ENCODE measurements around the gene OR1L8. TPM values are rescaled to one million over a fixed set of nuclear protein-coding genes. Genes with fewer than 3 reads are reported as not detected.
"Not testable (repeated sequence)": the region's sequence is repeated elsewhere in the genome, so short reads cannot be mapped to it uniquely, and the experiment has no call there.

OR1L8 gene
- total RNA-seq, 1 experiment from 2014 or later: not detected

GRCh38 chr9:122538757-122539156 is 44.4 kb downstream of the OR1L8 start:
- no TSS peak for BruUV-seq (replicated peaks)
- H3K27me3 ChIP-seq (ENCODE audit: low read length): peaks cover 22% of the 10 kb centered on the region
- no peaks in the 10 kb centered on the region for H3F3A ChIP-seq (ENCODE audit: low read length, unreplicated experiment)
- TF ChIP-seq EZH2 (IDR thresholded peaks at IDR 0.05; ENCODE audit: low read length, unreplicated experiment): no peak
- TF ChIP-seq EZH2phosphoT487 (IDR thresholded peaks at IDR 0.05; ENCODE audit: borderline replicate concordance, low read length): no peak
- TF ChIP-seq CTCF (conservative IDR thresholded peaks at IDR 0.05; ENCODE audit: low read depth, low read length): no peak
- no peak overlapping the region for H3K4me2 ChIP-seq (ENCODE audit: low read length)
- H3K9me2 ChIP-seq (replicated peaks; ENCODE audit: low read length): no peaks in the 10 kb centered on the region
- CTCF ChIA-PET: no interaction called here
- POLR2A ChIA-PET (ENCODE audit: unreplicated experiment): no interaction called here
- DNase-seq (no peak), ATAC-seq (no peak)
- H3K9me3 ChIP-seq (ENCODE audit: low read length): no peaks in the 10 kb centered on the region
- H4K20me1 ChIP-seq (ENCODE audit: low read length): no peaks in the 10 kb centered on the region
- H3K4me1 ChIP-seq (ENCODE audit: insufficient read depth, low read length): no peaks in the 10 kb centered on the region
- intact Hi-C loops (cut with micrococcal nuclease): no loop called here
- H3K4me3 ChIP-seq (ENCODE audit: low read length): no peak overlapping the region
- no peak overlapping the region for H3K9ac ChIP-seq (ENCODE audit: low read length)
- H2AFZ ChIP-seq (ENCODE audit: low read length): no peak overlapping the region
- no peaks in the 10 kb centered on the region for H3K79me2 ChIP-seq (ENCODE audit: low read length)
- no peaks in the 10 kb centered on the region for H3K36me3 ChIP-seq (ENCODE audit: low read depth, low read length)
- no peak overlapping the region for H3K27ac ChIP-seq (ENCODE audit: low read length)

GRCh38 chr9:122537066-122537465 is 46.1 kb downstream of the OR1L8 start:
- H4K20me1 ChIP-seq (ENCODE audit: low read length); H3K4me2 ChIP-seq (ENCODE audit: low read length); CTCF ChIA-PET; H3K9me2 ChIP-seq (replicated peaks; ENCODE audit: low read length); H3K36me3 ChIP-seq (ENCODE audit: low read depth, low read length); H3K4me1 ChIP-seq (ENCODE audit: insufficient read depth, low read length); H2AFZ ChIP-seq (ENCODE audit: low read length); BruUV-seq (replicated peaks); H3K4me3 ChIP-seq (ENCODE audit: low read length); H3K9ac ChIP-seq (ENCODE audit: low read length); H3F3A ChIP-seq (ENCODE audit: low read length, unreplicated experiment); H3K9me3 ChIP-seq (ENCODE audit: low read length); ATAC-seq; intact Hi-C loops (cut with micrococcal nuclease); POLR2A ChIA-PET (ENCODE audit: unreplicated experiment); DNase-seq; H3K79me2 ChIP-seq (ENCODE audit: low read length); H3K27ac ChIP-seq (ENCODE audit: low read length): not testable (repeated sequence)
- H3K27me3 ChIP-seq (ENCODE audit: low read length): peaks cover 11% of the 10 kb centered on the region

GRCh38 chr9:122536134-122536533 is 47.0 kb downstream of the OR1L8 start:
- ATAC-seq (no peak), DNase-seq (no peak)
- Histone ChIP-seq H3K9me2 (replicated peaks; ENCODE audit: low read length) (no peaks in the 10 kb centered on the region), H3K36me3 (ENCODE audit: low read depth, low read length) (no peaks in the 10 kb centered on the region), H3K9ac (ENCODE audit: low read length) (no peak overlapping the region), H3K4me3 (ENCODE audit: low read length) (no peak overlapping the region), H2AFZ (ENCODE audit: low read length) (no peak overlapping the region), H3K4me1 (ENCODE audit: insufficient read depth, low read length) (no peaks in the 10 kb centered on the region), H3K9me3 (ENCODE audit: low read length) (no peaks in the 10 kb centered on the region), H3K27ac (ENCODE audit: low read length) (no peak overlapping the region), H3F3A (ENCODE audit: low read length, unreplicated experiment) (no peaks in the 10 kb centered on the region), H3K4me2 (ENCODE audit: low read length) (no peak overlapping the region), H4K20me1 (ENCODE audit: low read length) (no peaks in the 10 kb centered on the region), H3K79me2 (ENCODE audit: low read length) (no peaks in the 10 kb centered on the region), H3K27me3 (ENCODE audit: low read length) (peaks cover 2% of the 10 kb centered on the region; the same call in 1 of the 2 replicates)
- no peak for TF ChIP-seq CTCF (conservative IDR thresholded peaks at IDR 0.05; ENCODE audit: low read depth, low read length)
- TF ChIP-seq EZH2phosphoT487 (IDR thresholded peaks at IDR 0.05; ENCODE audit: borderline replicate concordance, low read length): no peak
- TF ChIP-seq EZH2 (IDR thresholded peaks at IDR 0.05; ENCODE audit: low read length, unreplicated experiment): no peak
- CTCF ChIA-PET: no interaction called here
- POLR2A ChIA-PET (ENCODE audit: unreplicated experiment): no interaction called here
- intact Hi-C loops (cut with micrococcal nuclease): no loop called here
- no TSS peak for BruUV-seq (replicated peaks)

- H3K9me3 ChIP-seq (ENCODE audit: low read length); H3K9me2 ChIP-seq (replicated peaks; ENCODE audit: low read length); H4K20me1 ChIP-seq (ENCODE audit: low read length); DNase-seq; H3K4me3 ChIP-seq (ENCODE audit: low read length); H2AFZ ChIP-seq (ENCODE audit: low read length); H3K27ac ChIP-seq (ENCODE audit: low read length); H3K36me3 ChIP-seq (ENCODE audit: low read depth, low read length); POLR2A ChIA-PET (ENCODE audit: unreplicated experiment); BruUV-seq (replicated peaks); H3K4me2 ChIP-seq (ENCODE audit: low read length); intact Hi-C loops (cut with micrococcal nuclease); H3K9ac ChIP-seq (ENCODE audit: low read length); H3K79me2 ChIP-seq (ENCODE audit: low read length); H3K4me1 ChIP-seq (ENCODE audit: insufficient read depth, low read length); H3F3A ChIP-seq (ENCODE audit: low read length, unreplicated experiment); ATAC-seq; CTCF ChIA-PET: not testable (repeated sequence)
- peaks cover 23% of the 10 kb centered on the region for H3K27me3 ChIP-seq (ENCODE audit: low read length)
These were observed 52.0 kb downstream of the OR1L8 start for GRCh38 chr9:122531157-122531556.
